SKM-1 (cell line): Measurements from ENCODE around the gene EGFR.

Experiments
- DNase-seq: peaks from one replicate; lab custom pipeline; 2025; ENCODE audit not compliant: unreplicated experiment; lab: John Stamatoyannopoulos, UW

The EGFR gene

DNA sequence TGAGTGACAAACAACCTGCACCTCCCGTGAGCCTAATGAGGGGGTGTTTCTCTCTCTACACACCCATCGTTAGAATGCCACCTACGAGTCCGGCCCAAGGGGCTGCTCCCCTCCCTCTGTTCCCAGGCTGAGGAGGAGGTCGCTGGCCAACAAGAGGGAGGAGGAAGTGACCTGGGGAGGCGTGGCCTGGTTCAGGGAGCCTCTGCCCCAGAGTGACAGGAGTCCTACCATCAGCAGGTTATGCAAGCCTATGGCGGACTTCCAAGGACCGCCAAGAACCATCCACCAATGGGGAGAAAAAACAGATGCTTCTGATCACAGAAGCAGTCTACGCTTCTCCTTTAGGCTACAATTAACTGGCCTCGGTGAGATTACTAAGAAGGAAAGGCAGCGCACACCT, 12.3 kb upstream of the EGFR start:
- DNase-seq = no peak

DNA sequence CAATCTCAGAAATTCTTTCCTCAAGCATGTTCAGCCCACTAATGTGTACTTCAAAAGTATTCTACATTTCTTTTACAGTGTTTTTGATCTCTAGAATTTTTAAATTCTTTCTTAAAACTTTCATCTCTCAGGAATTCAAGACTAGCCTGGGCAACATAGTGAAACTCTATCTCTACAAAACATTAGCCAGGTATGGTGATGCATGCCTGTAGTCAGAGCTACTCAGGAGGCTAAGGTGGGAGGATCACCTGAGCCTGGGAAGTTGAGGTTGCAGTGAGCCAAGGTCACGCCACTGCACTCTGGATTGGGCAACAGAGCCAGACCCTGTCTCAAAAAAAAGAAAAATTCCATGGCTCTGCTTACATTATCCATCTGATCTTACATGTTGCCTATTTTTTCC, 5.0 kb upstream of the EGFR start:
- DNase-seq = no peak

DNA sequence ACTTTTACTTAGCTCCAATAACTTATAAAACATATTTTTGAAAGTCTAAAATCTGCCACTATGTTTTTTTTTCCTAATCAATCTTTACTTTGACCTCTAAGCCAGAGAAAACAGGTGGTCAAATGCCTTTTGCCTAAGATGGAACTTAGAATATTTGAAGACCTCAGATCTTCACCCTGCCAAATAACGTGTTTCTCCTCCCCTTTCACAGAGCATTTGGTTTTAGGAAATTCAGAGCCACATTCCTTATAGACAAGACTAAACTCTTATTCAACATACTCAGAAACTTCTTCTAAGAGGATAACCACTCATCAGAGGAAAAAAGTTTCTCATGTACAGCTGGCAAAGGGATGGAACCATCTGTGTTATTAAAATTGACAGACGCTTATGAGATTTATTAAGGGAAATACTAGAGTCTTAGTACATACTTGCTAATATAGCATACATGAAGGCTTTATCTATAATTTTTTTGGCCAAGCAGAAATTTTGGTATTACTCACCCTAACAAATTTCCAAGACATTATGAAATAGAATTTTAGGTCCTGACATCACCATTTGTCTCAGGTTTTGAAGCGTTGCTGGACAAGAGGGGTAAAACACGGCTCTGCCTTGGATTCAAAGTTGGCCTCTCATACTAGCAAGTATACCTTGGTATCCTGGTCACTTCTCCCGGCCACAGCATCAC, 2.6 kb upstream of the EGFR start:
- no peak for DNase-seq

DNA sequence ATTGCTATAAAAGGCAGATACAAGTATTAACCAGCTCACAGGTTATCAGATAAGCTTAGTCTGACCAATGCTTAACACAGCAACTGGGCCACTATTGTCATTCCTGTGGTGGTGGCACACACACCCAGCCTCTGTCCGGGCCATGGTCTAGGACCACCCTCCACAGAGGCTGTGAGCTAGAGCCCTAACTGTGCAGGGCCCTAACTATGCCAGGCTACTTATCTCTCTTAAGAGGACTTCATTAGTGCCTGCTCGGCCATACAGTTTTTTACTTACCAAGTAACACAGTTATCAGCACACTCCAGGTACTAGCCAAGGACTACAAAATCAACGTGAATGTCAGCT, 2.1 kb upstream of the EGFR start:
- no peak for DNase-seq

DNA sequence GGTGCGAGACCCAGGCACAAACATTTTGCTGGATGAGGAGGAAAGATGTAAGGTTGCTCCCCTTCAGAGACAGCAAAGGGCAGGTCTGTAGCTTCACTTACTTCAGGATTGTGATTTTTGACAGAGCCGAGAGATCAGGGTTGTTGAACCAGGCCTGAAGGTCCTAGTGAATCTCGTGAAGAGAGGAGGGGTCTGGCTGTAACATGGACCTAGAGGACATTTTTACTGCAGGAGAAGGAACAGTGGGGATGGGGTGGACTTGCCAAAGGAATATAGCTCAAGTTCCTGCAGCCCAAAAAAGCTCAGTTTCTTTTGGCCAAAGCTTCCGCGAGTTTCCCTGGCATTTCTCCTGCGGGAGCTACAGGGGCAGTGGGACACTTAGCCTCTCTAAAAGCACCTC, 976 bp upstream of the EGFR start:
- no peak for DNase-seq

DNA sequence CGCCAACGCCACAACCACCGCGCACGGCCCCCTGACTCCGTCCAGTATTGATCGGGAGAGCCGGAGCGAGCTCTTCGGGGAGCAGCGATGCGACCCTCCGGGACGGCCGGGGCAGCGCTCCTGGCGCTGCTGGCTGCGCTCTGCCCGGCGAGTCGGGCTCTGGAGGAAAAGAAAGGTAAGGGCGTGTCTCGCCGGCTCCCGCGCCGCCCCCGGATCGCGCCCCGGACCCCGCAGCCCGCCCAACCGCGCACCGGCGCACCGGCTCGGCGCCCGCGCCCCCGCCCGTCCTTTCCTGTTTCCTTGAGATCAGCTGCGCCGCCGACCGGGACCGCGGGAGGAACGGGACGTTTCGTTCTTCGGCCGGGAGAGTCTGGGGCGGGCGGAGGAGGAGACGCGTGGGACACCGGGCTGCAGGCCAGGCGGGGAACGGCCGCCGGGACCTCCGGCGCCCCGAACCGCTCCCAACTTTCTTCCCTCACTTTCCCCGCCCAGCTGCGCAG, 424 bp downstream of the EGFR start:
- no peak for DNase-seq

DNA sequence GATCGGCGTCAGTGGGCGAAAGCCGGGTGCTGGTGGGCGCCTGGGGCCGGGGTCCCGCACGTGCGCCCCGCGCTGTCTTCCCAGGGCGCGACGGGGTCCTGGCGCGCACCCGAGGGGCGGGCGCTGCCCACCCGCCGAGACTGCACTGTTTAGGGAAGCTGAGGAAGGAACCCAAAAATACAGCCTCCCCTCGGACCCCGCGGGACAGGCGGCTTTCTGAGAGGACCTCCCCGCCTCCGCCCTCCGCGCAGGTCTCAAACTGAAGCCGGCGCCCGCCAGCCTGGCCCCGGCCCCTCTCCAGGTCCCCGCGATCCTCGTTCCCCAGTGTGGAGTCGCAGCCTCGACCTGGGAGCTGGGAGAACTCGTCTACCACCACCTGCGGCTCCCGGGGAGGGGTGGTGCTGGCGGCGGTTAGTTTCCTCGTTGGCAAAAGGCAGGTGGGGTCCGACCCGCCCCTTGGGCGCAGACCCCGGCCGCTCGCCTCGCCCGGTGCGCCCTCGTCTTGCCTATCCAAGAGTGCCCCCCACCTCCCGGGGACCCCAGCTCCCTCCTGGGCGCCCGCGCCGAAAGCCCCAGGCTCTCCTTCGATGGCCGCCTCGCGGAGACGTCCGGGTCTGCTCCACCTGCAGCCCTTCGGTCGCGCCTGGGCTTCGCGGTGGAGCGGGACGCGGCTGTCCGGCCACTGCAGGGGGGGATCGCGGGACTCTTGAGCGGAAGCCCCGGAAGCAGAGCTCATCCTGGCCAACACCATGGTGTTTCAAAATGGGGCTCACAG, 1.1 kb downstream of the EGFR start:
- no peak for DNase-seq

DNA sequence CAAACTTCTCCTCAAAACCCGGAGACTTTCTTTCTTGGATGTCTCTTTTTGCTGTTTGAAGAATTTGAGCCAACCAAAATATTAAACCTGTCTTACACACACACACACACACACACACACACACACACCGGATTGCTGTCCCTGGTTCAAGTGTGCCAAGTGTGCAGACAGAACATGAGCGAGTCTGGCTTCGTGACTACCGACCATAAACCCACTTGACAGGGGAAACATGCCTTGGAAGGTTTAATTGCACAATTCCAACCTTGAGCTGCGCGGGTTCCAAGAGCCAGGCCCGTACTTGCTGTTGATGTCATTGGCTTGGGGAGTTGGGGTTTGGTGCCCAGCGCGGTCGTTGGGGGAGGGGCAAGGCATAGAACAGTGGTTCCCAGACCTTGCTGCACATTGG, 1.7 kb downstream of the EGFR start:
- no peak for DNase-seq

DNA sequence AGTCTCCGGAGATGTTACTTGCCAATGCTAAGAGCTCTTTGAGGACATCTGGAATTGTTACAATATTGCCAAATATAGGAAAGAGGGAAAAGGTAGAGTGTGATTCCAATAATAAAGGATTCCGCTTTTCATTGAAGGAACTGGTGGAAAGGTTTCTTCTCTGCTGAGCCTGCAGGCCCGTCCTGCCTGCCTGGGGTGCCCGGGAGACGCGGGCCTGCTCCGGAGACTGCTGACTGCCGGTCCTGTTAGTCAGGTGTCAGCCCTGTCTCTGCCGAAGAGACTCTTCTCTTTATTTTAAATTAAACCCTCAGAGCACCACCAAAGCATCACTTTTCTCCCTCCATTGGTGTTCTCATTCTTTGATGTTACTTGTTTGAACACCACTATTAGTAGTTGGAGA, 2.2 kb downstream of the EGFR start:
- no peak for DNase-seq

DNA sequence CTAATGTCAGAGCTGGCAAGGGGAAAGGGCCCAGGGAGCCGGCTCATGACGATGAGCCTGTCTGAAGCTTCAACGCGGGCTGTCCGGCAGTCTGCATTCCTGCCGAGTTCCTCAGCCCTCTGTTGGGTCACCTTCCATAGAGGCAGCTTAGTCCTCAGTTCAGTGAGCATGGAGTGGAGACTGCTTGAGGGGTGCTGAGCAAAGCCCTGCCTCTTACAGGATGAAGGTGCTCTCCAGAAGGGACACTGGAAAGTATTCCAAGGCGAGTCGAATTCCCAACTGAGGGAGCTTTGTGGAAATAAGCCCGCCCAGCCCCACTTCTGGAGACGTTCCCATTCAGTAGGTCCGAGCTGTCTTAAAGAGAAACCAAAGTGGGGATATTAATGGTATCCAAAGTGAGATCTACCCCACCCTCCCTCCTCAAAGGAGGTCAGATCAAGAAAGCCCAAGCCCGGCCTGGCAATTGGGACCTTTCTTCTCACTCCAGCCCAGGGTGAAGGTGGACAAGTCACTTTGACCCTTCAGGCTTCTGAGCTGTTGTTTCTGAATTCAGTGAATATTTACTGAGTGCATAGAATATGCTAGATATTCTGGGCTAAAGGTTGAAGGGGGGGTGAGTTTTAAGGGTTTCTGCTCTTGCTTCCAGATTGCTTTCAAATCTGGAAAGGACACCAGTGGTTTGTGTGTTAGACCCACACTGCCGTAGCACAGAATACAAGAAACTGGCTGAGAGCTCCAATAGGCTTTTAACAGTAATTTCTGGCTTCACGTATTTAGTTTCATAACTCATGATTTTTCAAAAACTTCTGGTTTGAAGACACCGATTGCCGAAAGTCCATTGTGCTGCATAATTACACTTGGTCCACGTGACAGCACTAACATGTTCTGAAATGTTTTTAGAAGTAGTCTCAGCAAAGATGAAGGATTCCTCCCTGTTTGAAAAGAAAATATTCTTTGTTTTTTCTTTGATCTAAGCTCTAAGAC, 3.5 kb downstream of the EGFR start:
- no peak for DNase-seq

DNA sequence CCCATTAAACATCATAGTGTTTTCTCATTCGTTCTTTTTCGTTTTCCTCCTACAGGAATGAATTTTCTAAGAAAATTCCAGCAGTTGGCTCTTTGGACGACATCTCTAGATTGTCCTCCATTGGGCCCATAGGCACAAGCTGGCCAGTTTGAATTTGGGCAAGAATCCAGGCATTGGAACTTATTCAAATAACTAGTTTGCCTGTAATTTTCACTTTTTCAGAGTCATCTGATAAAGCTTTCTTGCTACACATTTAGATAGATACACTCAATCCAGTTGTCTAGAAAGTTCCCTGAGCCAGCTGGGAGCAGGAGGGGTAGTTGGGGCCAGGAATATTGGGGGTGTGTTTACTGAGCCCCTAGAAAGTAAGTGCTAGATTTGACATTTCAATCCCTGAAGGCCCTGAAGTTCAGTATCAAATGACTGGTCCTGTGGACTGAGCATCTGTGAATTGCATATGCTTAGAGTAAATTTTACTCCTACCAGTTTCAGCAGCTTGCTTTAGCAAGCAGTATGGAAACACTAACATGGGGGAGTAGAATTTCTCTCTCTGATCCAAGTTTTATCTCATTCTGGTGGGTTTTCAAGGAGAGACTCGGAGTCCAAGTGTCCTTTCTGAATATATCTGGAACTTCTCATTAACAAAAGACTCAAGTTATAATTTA, 5.2 kb downstream of the EGFR start:
- no peak for DNase-seq

DNA sequence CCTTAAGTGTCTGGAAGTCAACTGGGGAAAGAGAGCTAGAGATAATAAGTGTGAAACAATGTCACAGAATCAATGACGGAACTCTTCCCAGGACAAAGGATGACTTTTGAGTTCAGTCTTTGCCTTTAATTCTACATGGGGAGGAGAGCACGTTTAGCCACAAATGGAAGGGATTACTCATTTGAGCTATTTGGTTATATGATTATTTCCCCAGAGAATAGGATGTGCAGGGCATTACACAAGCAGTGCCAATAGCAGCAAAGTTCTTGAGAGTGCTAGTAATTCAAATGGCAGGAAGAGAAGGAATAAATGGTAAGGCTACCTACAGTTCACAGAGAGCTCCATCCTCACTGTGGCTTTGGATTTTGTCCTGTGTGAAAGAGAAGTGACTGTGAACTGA, 6.0 kb downstream of the EGFR start:
- no peak for DNase-seq

DNA sequence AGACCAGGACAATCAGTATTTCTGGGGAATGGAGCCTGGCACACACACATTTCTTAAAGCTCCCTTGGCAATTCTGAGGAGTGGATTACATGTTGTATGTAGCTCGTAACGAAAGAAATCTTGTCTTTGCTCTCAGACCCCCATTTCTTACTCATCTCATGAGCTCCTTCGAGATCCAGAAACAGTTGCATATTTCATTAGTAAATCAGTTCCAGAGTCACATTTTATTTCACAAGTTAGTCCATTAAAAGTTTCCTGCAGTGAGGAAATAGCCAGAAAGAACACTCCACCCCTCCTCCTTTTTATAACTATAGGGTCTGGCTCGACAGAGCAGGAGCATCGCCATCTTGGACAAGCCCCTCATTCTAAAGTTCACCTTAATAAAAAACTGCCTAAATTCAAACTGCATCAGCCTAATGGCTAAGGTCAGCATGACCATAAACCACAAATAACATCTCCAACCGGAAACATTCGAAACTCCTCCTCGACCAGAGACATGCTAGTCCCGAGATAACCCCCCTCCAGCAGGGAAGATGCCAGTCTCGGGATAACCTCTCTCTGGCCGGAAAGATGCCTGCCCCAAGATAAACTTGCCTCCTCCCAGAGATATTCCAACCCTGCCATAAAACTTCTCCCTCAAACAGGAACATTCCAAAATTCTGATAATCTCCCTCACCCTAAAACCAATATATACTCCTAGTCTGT, 7.4 kb downstream of the EGFR start:
- no peak for DNase-seq

DNA sequence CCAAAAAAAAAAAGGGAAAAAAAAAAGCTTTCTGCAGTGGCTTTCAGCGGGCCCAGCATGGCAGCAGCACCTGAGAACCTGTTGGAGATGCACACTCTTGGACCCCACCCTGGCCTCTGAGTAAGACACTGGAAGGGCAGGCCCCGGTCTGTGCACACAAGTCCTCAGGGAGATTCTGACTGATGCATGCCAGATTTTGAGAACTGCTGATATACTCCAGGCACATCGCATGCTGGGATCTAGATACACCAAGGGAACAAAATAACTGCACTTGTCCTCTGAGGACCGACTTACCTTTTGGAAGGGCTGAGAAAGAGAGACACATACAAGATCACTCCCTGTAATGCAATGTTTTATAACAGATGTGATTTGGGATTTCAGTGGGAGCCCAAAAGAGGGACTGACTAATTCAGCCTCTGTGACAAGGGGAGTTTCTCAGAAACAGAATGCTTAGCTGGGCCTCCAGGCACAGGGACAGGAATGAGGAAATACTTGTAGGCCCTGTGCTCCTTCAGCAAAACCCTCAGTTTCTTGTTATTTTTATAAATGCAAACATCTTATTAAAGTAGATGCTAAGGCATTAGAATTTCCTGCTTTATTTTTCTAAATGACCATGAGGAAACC, 8.2 kb downstream of the EGFR start:
- no peak for DNase-seq

DNA sequence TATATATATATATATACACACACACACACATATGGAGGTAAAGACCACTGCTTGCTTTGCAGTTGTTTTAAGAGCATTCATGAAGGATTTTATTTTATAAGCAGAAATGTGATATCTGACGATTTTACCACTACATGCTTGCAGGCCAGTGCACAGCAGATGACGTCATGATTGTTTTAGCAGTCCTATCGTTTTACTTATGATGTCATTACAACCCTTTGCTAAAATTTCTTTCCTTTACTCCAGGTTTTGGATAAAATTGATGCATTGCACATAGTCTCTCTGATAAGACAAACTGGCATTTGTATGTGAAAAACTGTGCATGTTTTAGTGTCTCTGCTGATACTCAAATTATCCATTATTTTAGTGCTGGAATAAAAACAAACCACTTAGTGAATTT, 9.2 kb downstream of the EGFR start:
- no peak for DNase-seq

DNA sequence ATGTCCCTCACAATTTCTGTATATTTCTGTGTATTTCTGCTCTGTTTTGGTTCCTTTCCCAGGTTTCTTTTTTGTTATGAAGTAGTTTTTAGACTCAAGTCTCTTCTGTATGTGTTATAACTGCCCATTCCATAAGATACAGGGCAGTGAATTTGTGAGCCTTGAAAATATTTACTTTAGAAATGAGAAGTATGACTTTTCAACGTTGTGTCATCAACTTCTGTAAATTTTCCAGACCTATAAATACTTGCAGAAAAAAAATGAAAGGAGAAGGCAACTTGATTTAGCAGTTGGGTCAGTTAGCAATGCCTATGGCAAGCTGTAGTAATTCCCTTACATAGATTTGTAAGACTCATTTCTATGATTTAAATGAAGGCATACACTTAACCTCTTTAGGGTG, 11.5 kb downstream of the EGFR start:
- DNase-seq = no peak

DNA sequence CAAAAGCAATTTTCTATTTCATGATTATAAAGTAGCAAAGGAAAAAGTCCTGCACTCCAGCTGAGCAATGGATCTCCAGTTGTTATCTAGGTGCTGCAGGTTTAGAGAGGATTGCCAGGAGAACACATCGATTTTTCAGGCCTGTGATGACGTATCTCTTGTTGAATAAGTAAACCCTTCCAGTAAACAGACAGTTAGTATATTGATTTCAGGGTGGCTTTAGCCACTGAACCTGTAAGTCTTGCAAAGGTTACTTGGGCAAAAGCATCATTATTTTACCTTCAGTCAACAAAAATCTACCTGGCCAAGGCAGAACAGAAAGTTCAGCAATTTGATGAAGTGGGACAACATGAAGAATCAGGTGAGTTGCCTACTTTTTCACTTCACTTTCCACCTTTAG, 12.3 kb downstream of the EGFR start:
- no peak for DNase-seq

DNA sequence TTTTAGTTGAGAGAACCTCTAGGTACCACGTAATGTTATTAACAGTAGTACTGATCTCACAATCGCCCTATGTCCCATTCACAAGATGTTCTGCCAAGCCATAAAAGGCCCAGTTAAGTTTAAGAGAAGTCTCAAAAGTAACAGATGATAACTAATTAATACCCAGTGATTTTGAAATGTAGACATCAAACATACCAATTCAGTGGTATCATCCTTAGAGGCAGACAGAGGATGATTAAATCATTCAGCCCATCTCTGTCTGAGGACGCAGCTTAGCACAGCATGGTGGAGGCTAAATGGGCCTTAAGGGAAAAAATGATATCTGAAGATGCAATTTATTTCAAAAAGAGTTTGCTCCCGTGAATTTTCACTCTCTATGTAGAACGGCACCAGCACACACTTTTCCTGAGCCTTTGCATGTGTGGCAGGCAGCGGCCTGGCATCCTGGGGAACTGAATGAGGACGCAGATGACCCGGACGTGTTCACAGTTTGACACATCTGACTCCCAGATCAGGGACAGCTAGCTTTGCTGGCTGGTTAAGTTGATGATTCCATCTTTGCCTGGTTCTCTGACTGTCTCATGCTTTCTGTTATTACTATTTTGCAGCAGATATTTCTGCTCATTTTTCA, 13.4 kb downstream of the EGFR start:
- no peak for DNase-seq

DNA sequence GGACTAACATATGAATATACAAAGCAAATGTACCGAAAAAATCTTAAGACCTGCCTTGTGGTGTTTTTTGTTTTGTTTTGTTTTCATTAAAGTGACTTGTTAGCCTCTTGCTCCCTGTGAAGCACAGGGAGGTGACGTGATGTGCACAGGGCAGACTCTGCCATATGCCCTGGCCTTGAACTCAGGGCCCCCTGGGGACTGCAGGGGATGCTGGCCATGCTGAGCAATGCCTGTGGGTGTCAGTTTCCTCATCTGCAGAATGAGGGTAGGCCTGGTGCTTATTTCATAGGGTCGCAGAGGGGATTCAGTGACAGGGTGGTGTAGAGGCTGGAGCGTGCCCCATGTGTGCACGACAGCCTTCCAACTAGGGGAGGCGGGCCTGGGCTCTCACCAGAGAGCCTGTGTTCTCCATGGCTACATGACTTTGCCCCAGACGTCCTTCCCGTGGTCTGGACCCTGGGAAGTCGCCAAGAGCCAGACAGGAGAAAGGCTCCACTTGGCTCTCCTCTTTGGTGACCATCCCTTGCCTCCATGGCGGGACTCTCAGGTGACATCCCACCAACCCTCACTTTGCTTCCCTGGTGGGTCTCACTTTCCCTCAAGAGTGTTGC, 14.5 kb downstream of the EGFR start:
- no peak for DNase-seq
